HUDEP-2 (cell line): ENCODE measurements around the gene DDX46.
A peak's percentile ranks its signal among the peaks of the same experiment; 100 is the strongest.
"Not testable (repeated sequence)": the region's sequence is repeated elsewhere in the genome, so short reads cannot be mapped to it uniquely, and the experiment has no call there.

Experiments used
- DNase-seq, 76 experiments: peaks; one replicate each; lab custom pipeline; 2025; ENCODE audit not compliant: unreplicated experiment in 76 of 76; lab: John Stamatoyannopoulos, UW

Gene DDX46

GRCh38 chr5:134838361-134838760 lies 79.8 kb downstream of the DDX46 start:
- not testable (repeated sequence) for DNase-seq

DNA sequence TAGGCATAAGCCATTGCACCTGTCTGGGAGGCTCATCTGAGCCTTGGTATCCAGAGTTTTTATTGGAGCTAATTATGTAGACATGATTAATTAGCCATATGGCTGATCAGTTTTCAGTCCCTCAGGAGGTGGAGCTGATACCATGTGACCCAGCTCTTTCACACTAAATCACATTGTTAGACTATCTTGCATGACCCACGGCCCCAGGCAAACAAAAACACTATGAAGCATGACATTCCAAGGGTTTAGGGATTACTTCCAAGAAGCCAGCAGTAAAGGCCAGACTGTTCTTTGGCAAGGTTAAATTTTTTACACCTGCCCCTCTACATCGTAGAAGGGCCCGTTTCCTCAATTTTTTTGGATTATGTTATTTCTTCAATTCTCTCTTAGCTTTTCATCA lies 82.2 kb downstream of the DDX46 start:
- no peak for DNase-seq

DNA sequence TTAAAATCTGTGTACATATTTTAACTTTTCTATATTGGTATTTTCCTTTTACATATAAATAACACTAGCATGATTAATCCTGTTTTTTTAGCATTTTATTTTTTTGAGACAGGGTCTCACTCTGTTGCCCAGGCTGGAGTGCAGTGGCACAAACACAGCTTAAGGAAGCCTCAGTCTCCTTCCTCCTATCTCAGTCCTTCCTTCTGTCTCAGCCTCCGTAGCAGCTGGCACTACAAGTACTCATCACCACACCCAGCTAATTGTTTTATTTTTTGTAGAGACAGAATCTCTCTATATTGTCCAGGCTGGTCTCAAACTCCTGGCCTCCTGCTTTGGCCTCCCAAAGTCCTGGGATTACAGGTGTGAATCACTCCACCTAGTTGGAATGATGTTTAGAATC lies 85.7 kb downstream of the DDX46 start:
- DNase-seq: no peak

- DNase-seq: no peak
Observed at GRCh38 chr5:134845335-134845851, 86.8 kb downstream of the DDX46 start.

DNA sequence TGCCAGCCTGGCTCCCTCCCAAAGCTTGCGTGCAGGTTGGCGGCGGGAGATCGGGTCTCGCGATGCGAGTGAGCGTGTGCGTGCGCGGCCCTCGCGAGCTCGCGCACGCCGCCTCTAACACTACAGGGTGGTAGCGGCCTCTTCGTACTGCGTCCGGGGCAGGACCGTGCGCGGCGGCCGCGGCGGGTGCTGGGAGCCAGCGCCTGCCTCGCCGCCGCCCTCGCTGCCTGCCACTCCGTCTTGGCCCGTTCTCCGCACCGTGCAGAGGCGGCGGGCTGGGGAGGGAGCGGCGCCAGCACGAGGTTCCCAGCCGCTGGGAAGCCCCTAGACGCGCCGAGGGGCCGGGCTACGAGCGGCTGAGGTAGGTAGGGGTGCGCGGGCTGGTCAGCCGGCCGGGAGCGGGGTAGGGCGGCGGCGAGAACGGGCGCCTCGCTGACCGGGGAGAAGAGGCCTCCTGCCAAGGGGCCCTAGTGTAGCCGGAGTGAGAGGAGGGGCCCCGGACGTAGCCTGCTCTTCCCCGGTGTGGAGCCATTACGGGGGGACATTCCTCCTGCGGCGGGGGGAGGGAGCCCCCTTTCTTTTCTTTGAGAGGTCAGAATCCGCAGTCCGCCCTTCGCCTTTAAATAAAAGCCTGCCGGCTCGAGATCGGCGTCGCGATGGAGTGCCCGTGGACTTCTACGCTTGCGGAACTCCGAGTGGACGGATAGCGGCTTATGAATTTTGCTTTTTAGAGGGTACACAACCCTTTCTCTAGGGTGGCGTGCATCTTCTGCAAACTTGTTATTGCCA lies 87.5 kb downstream of the DDX46 start, which contains the start of gene C5orf24:
TSS of gene C5orf24 (plus strand) at position 117 of the 789 bp plus-strand sequence. CDS start 8,933 bp downstream, outside the sequence.
- peak in 74 of 76 experiments; percentile 47 to 94 (median 89) for DNase-seq

DNA sequence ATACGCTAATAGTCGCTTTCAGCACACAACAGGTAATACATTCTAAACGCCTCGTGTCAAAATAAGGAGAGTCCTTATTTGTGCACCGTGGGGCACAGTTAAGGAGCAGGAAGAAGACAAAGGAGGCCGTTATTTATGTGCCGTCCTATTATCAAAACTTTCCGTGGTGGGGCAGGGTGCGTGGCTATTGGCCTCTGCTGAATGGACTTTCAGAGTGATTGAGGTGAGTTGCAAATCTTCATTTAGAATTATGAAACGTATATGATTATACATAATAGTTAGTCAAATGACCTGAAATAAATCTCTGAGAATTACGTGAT lies 88.0 kb downstream of the DDX46 start:
- peak in 13 of 76 experiments; percentile 16 to 64 (median 31) for DNase-seq

- not testable (repeated sequence) for DNase-seq
Observed at GRCh38 chr5:134849434-134849933, 90.9 kb downstream of the DDX46 start.

- peak in 14 of 76 experiments; percentile 4 to 43 (median 16) for DNase-seq
Observed at GRCh38 chr5:134851307-134851923, 92.8 kb downstream of the DDX46 start.

DNA sequence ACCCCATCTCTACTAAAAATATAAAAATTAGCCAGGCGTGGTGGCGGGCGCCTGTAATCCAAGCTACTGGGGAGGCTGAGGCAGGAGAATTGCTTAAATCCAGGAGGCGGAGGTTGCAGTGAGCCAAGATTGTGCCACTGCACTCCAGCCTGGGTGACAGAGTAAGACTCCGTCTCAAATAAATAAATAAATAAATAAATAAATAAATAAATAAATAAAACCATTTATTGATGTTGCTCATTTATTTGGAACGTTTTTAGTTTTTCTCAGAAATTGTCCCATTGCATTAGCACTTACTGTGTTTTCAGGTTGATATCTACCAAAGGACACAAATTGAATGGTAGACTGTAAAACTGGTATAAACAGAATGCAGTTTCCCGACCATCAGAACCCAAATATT lies 97.9 kb downstream of the DDX46 start:
- not testable (repeated sequence) for DNase-seq

- DNase-seq: no peak
Observed at GRCh38 chr5:134857401-134857800, 98.8 kb downstream of the DDX46 start.

DNA sequence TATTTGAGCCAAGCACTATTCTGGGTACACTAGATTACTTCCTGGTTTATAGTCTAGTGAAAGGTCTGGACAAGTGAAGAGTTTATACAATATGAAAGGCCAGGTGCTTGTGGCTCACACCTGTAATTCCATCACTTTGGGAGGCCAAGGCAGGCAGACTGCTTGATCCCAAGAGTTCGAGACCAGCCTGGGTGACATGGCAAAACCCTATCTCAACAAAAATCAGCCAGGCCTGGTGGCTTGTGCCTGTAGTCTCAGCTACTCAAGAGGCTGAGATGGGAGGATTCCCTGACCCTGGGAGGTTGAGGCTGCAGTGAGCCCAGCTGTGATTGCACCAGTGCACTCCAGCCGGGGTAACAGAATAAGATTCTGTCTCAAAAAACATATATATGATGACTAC lies 106.1 kb downstream of the DDX46 start:
- no peak for DNase-seq

DNA sequence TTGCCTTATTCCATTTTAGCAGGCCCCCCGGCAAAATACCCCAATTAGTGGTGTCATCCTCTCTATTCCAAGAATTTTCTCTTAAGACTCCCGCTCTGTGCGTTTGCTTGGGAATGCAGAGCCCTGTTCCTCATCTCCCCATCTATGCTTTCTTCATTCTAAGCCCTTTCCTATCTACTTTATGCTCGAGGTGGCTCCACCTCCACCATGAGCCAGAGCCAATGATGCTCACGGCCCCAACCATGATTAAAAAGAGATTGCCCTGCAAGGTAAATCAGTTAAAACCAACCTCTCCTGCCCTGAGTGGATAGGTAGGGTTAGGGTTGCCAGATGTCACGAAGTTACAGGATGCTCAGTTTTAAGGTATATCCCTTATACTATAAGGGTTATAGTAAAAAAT lies 114.9 kb downstream of the DDX46 start:
- DNase-seq: peak in 2 of 76 experiments; percentile 4 to 6

- peak in 73 of 76 experiments; percentile 26 to 80 (median 65) for DNase-seq
Observed at GRCh38 chr5:134873987-134874830, 115.6 kb downstream of the DDX46 start, which contains the start of gene TXNDC15. Gene TXNDC15 (plus strand): TSS chr5:134874371. CDS start chr5:134874428, 57 bp downstream.

DNA sequence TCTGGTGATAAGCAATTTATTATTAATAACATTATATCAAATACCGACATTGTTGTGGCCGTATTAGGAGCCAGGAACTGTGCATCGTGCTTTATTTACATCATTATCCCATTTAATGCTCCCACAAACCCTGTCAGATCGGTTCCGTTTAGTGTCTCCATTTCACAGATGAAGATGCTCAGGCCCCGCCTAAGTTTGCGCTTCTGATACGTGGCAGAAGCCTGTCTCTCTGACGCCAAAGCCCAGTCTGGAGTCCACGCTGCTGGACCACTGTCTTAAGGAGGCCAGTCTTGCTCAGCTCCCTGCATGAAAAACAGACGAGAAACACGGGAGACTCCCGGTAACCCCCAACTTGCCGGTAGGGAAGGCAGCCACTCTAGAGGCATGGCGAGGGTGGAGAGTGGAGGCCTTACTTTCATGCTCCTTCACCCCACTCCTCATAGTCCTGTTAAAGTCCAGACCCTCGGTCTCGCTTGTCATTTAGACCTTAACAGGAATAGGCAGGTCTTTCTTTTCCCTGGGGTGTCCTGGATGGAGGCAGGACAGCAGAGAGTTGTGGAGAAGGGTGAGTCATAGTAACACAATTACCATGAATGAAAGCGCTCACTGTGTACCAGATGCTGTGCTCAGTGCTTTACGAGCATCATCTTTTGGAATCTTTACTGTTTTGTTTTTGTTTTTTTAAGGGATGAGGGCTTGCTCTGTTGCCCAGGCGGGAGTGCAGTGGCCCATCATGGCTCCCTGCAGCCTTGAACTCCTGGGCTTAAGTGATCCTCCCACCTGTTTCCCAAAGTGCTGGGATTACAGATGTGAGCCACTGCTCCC lies 116.5 kb downstream of the DDX46 start:
- DNase-seq: peak in 22 of 76 experiments; percentile 12 to 54 (median 25)

GRCh38 chr5:134877159-134877558 lies 118.6 kb downstream of the DDX46 start:
- peak in 16 of 76 experiments; percentile 4 to 38 (median 15) for DNase-seq

- DNase-seq: peak in 11 of 76 experiments; percentile 1 to 33 (median 19)
Observed at GRCh38 chr5:134878403-134878802, 119.8 kb downstream of the DDX46 start.

DNA sequence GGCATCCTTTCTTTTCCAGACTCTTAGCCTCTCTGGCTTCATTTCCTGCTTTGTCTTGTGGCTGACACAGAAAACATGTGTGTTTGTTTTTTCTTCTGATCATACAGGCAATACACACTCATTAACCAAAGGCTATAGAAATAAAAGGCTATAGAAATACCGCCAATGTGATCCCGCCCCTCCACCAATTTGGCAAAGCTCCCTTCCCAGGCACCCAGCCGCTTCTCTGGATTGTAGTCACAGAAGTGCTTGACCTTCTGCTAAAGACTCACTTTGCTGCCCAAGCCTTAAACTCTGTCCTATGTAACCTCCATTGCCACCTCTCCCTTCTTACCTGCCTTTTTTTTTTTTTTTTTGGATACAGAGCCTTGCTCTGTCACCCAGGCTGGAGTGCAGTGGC lies 120.9 kb downstream of the DDX46 start:
- DNase-seq: no peak
